K562 (cell line): ENCODE results near the gene PRUNE1. TPM values are rescaled to one million over a fixed set of nuclear protein-coding genes. Genes with fewer than 3 reads are reported as not detected.

Experiments
- FOXP1 ChIP-seq: sonication (generic); formaldehyde crosslinking; IDR thresholded peaks from 2 replicates; pipeline ENCODE4 v1.8.0; 2022; ENCODE audit warnings: mild to moderate bottlenecking, missing genetic modification reagents
- HOXB6 ChIP-seq: fragments of 250-450 bp; sonication (Bioruptor Pico); IDR thresholded peaks from 2 replicates; pipeline ENCODE4 v1.5.1; 2022; ENCODE audit warnings: mild to moderate bottlenecking, borderline replicate concordance
- STAG1 ChIP-seq: sonication (generic); formaldehyde crosslinking; IDR thresholded peaks from 2 replicates; pipeline ENCODE4 v1.5.0; 2020; ENCODE audit warnings: missing genetic modification reagents, borderline replicate concordance
- TCFL5 ChIP-seq: fragments of 250-450 bp; sonication (Bioruptor Pico); conservative IDR thresholded peaks from 2 replicates; pipeline ENCODE4 v1.6.1; 2021; ENCODE audit warnings: mild to moderate bottlenecking, moderate library complexity, matching md5 sums
- TEAD4 ChIP-seq, 2 experiments: sonication (generic) in 1 of 2; formaldehyde crosslinking in 1 of 2; IDR thresholded peaks; 2 replicates each; pipeline versions ENCODE4 v1.6.1 to v1.8.0; 2012 to 2022; ENCODE audit warnings: borderline replicate concordance in 1 of 2, inconsistent platforms in 1 of 2, low read length in 1 of 2, mild to moderate bottlenecking in 1 of 2, missing genetic modification reagents in 1 of 2
- THAP7 ChIP-seq: fragments of 250-450 bp; sonication (Bioruptor Pico); IDR thresholded peaks from 2 replicates; pipeline ENCODE4 v1.5.0; 2021
- XRCC3 ChIP-seq: fragments of 450-650 bp; IDR thresholded peaks from 2 replicates; pipeline ENCODE4 v1.6.1; 2017; ENCODE audit warnings: mild to moderate bottlenecking, moderate library complexity
- YY1 ChIP-seq, 3 experiments: IDR thresholded peaks; 2 replicates each; pipeline ENCODE4 v1.6.1; 2011; ENCODE audit warnings: low read length in 2 of 3, mild to moderate bottlenecking in 2 of 3, moderate library complexity in 2 of 3, borderline replicate concordance in 1 of 3, control low read depth in 1 of 3, low read depth in 1 of 3; ENCODE audit not compliant: insufficient read depth in 3 of 3, insufficient replicate concordance in 2 of 3, control insufficient read depth in 1 of 3, insufficient read length in 1 of 3; ENCODE audit errors: extremely low read depth in 1 of 3
- ZFP1 ChIP-seq: fragments of 450-650 bp; formaldehyde crosslinking; IDR thresholded peaks from 2 replicates; pipeline ENCODE4 v1.4.0; 2020; ENCODE audit warnings: mild to moderate bottlenecking, mixed read lengths
- ZNF124 ChIP-seq: sonication (generic); formaldehyde crosslinking; IDR thresholded peaks from 2 replicates; pipeline ENCODE4 v1.8.1; 2022; ENCODE audit warnings: missing genetic modification reagents
- polyA plus RNA-seq, 8 experiments: library from polyadenylated mRNA; depleted of rRNA in 4 of 8; stranded (reverse) in 5 of 8; unstranded in 3 of 8; fragments of >200 nt; fragmentation: Nextera tagmentation in 2 of 8; fragmentation: Illumina TruSeq in 1 of 8; extraction: Ambion mirVana in 2 of 8; extraction: Trizol in 1 of 8; gene quantifications; 2 replicates each; pipeline versions ENCODE4 v1.2.1 to v1.2.3, GENCODE V29; 2011 to 2014; ENCODE audit warnings: inconsistent platforms in 1 of 8, missing spikeins in 1 of 8
- total RNA-seq, 7 experiments: library from RNA; depleted of rRNA in 6 of 7; stranded (reverse); fragments of >200 nt in 6 of 7; fragmentation: Illumina TruSeq in 2 of 7; extraction: Trizol in 2 of 7; gene quantifications; 2 replicates each; pipeline versions ENCODE4 v1.2.1 to v1.2.3, GENCODE V29; 2011 to 2021; ENCODE audit warnings: low replicate concordance in 1 of 7
- TF ChIP-seq, protein P1 (sequence below): fragments of 450-650 bp; IDR thresholded peaks from 2 replicates; pipeline ENCODE4 v1.6.1; 2016; ENCODE audit warnings: mild to moderate bottlenecking, moderate library complexity

Gene PRUNE1
- total and polyA plus RNA-seq, 9 of the 15 experiments (the other 6 are each of a cell fraction or from before 2014, with no cell fraction given) = 16.7 to 48.3 (median 26.2) TPM

DNA sequence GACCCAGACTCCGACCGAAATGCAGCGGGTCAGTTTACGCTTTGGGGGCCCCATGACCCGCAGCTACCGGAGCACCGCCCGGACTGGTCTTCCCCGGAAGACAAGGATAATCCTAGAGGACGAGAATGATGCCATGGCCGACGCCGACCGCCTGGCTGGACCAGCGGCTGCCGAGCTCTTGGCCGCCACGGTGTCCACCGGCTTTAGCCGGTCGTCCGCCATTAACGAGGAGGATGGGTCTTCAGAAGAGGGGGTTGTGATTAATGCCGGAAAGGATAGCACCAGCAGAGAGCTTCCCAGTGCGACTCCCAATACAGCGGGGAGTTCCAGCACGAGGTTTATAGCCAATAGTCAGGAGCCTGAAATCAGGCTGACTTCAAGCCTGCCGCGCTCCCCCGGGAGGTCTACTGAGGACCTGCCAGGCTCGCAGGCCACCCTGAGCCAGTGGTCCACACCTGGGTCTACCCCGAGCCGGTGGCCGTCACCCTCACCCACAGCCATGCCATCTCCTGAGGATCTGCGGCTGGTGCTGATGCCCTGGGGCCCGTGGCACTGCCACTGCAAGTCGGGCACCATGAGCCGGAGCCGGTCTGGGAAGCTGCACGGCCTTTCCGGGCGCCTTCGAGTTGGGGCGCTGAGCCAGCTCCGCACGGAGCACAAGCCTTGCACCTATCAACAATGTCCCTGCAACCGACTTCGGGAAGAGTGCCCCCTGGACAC, 39.8 kb downstream of the PRUNE1 start (continued):
- TF ChIP-seq, protein P1, sequence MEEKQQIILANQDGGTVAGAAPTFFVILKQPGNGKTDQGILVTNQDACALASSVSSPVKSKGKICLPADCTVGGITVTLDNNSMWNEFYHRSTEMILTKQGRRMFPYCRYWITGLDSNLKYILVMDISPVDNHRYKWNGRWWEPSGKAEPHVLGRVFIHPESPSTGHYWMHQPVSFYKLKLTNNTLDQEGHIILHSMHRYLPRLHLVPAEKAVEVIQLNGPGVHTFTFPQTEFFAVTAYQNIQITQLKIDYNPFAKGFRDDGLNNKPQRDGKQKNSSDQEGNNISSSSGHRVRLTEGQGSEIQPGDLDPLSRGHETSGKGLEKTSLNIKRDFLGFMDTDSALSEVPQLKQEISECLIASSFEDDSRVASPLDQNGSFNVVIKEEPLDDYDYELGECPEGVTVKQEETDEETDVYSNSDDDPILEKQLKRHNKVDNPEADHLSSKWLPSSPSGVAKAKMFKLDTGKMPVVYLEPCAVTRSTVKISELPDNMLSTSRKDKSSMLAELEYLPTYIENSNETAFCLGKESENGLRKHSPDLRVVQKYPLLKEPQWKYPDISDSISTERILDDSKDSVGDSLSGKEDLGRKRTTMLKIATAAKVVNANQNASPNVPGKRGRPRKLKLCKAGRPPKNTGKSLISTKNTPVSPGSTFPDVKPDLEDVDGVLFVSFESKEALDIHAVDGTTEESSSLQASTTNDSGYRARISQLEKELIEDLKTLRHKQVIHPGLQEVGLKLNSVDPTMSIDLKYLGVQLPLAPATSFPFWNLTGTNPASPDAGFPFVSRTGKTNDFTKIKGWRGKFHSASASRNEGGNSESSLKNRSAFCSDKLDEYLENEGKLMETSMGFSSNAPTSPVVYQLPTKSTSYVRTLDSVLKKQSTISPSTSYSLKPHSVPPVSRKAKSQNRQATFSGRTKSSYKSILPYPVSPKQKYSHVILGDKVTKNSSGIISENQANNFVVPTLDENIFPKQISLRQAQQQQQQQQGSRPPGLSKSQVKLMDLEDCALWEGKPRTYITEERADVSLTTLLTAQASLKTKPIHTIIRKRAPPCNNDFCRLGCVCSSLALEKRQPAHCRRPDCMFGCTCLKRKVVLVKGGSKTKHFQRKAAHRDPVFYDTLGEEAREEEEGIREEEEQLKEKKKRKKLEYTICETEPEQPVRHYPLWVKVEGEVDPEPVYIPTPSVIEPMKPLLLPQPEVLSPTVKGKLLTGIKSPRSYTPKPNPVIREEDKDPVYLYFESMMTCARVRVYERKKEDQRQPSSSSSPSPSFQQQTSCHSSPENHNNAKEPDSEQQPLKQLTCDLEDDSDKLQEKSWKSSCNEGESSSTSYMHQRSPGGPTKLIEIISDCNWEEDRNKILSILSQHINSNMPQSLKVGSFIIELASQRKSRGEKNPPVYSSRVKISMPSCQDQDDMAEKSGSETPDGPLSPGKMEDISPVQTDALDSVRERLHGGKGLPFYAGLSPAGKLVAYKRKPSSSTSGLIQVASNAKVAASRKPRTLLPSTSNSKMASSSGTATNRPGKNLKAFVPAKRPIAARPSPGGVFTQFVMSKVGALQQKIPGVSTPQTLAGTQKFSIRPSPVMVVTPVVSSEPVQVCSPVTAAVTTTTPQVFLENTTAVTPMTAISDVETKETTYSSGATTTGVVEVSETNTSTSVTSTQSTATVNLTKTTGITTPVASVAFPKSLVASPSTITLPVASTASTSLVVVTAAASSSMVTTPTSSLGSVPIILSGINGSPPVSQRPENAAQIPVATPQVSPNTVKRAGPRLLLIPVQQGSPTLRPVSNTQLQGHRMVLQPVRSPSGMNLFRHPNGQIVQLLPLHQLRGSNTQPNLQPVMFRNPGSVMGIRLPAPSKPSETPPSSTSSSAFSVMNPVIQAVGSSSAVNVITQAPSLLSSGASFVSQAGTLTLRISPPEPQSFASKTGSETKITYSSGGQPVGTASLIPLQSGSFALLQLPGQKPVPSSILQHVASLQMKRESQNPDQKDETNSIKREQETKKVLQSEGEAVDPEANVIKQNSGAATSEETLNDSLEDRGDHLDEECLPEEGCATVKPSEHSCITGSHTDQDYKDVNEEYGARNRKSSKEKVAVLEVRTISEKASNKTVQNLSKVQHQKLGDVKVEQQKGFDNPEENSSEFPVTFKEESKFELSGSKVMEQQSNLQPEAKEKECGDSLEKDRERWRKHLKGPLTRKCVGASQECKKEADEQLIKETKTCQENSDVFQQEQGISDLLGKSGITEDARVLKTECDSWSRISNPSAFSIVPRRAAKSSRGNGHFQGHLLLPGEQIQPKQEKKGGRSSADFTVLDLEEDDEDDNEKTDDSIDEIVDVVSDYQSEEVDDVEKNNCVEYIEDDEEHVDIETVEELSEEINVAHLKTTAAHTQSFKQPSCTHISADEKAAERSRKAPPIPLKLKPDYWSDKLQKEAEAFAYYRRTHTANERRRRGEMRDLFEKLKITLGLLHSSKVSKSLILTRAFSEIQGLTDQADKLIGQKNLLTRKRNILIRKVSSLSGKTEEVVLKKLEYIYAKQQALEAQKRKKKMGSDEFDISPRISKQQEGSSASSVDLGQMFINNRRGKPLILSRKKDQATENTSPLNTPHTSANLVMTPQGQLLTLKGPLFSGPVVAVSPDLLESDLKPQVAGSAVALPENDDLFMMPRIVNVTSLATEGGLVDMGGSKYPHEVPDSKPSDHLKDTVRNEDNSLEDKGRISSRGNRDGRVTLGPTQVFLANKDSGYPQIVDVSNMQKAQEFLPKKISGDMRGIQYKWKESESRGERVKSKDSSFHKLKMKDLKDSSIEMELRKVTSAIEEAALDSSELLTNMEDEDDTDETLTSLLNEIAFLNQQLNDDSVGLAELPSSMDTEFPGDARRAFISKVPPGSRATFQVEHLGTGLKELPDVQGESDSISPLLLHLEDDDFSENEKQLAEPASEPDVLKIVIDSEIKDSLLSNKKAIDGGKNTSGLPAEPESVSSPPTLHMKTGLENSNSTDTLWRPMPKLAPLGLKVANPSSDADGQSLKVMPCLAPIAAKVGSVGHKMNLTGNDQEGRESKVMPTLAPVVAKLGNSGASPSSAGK = peak; percentile 60
- TF ChIP-seq TCFL5 (CRISPR knock-in tag) (no peak), HOXB6 (CRISPR knock-in tag) (no peak), ZNF124 (CRISPR knock-in tag) (no peak), YY1 (IDR thresholded peaks at IDR 0.05; ENCODE audit: borderline replicate concordance in 1 of 3, control insufficient read depth in 1 of 3, extremely low read depth in 1 of 3, insufficient read depth in 3 of 3, insufficient read length in 1 of 3, insufficient replicate concordance in 2 of 3, low read depth in 1 of 3, low read length in 2 of 3) (peak in 1 of 3 experiments; percentile 46), FOXP1 (peak; percentile 27; the same call in 1 of the 2 replicates), ZFP1 (no peak), THAP7 (CRISPR knock-in tag) (peak; percentile 64; the same call in 1 of the 2 replicates), STAG1 (CRISPR knock-in tag) (peak; percentile 7; the same call in 1 of the 2 replicates), TEAD4 (IDR thresholded peaks at IDR 0.05; ENCODE audit: low read length) (no peak), TEAD4 (CRISPR knock-in tag; IDR thresholded peaks at IDR 0.05; ENCODE audit: borderline replicate concordance) (0 out of 2 replicates have a peak, but pooled peaks have one; percentile 19), XRCC3 (no peak)
